Endometrial microvascular endothelial cells (primary cell): Measurements from ENCODE around the gene MBD2. TPM values are rescaled to one million over a fixed set of nuclear protein-coding genes. Genes with fewer than 3 reads are reported as not detected.
"Not testable (repeated sequence)": the region's sequence is repeated elsewhere in the genome, so short reads cannot be mapped to it uniquely, and the experiment has no call there.

Source experiments
- in situ Hi-C: cut with HindIII; loops from 2 replicates; pipeline ENCODE4 v1.10.0; 2017; ENCODE audit warnings: low sequenced_read_pairs, low pct_unique_long_range_greater_than_20kb; ENCODE audit errors: inconsistent ontology term
- total RNA-seq: library from RNA; depleted of rRNA; stranded (reverse); fragments of >200 nt; gene quantifications from one replicate; pipeline ENCODE4 v1.2.3, GENCODE V29; 2015; ENCODE audit errors: inconsistent ontology term

Gene MBD2
- total RNA-seq, 1 donor from 2014 or later, result 23.5 TPM

DNA sequence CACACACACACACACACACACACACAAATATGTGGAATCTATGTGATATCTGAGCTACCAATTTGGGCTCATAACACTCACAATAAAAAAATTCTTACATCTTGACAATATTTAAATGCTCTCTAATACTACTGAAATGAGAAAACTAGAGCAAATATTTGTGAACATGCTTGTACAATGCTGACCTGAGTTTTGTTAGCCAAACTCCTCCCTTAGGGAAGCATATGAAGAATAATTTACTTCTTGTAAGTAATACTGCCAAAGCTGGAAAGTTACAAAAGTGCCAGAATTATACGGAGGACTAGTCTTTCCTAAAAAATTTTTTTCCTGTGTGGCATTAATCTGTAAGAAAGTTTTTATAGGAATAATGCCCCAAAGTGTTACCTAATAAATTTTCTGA, 18.5 kb downstream of the MBD2 start:
- in situ Hi-C loops, result no loop called here

- in situ Hi-C loops, result not testable (repeated sequence)
Observed at GRCh38 chr18:54205448-54205847, 19.0 kb downstream of the MBD2 start.

DNA sequence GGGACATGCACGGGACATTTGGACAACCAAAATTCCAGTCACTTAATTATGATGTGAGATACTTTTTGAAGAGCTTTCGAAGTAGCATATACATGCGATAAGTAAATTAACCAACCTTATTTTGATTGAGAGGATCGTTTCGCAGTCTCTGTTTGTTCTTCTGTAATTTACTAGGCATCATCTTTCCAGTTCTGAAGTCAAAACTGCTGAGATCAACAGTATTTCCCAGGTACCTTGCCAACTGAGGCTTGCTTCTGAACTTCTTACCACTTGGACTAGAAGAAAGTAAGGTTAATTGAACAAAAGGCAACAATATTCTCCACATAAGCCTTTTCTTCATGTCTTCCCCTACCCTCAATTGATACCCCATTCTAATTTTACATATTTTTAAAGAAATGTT, 19.6 kb downstream of the MBD2 start:
- in situ Hi-C loops, result no loop called here

GRCh38 chr18:54203914-54204313, 20.6 kb downstream of the MBD2 start:
- in situ Hi-C loops, result no loop called here

- in situ Hi-C loops, result no loop called here
Observed at GRCh38 chr18:54202851-54203250, 21.6 kb downstream of the MBD2 start.

- in situ Hi-C loops, result no loop called here
Observed at GRCh38 chr18:54197747-54198411, 26.6 kb downstream of the MBD2 start.

DNA sequence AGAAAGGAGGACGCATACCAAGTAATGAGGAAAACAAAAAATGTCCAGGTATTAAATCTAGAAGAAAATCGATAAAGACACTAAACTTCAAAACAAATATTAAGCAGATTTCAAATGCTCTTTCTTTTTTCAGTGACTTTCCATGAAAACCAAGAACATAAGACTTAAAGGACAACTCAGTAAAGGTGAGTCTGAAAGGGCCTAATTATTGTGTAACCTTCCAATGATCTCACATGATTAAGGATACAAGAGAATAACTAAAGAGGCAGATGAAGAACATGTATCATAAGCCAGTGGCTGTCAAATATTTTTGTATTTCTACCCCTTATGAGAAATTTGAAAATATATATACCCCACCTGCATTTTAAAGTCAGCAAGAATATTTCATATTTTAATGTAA, 30.7 kb downstream of the MBD2 start:
- in situ Hi-C loops, result no loop called here

DNA sequence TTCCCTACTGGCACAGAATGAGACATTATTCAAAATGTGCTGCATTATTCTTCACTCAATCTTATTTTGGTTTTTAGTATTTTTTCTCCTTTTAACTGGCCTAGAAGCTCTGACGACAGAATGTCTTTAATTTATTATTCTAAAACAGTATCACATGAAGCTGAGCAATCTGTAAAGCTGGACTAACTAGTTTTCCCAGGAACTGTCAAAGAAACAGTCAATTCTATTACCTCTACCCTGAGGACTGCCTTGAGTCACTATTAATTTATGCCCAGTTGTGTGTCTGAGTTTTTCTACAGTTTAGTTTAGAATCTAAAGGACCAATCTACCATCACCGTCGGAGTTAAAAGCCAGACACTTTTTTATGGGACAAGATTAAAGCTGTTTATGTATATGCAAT, 31.6 kb downstream of the MBD2 start:
- in situ Hi-C loops, result no loop called here

- in situ Hi-C loops, result no loop called here
Observed at GRCh38 chr18:54192415-54192814, 32.1 kb downstream of the MBD2 start.

DNA sequence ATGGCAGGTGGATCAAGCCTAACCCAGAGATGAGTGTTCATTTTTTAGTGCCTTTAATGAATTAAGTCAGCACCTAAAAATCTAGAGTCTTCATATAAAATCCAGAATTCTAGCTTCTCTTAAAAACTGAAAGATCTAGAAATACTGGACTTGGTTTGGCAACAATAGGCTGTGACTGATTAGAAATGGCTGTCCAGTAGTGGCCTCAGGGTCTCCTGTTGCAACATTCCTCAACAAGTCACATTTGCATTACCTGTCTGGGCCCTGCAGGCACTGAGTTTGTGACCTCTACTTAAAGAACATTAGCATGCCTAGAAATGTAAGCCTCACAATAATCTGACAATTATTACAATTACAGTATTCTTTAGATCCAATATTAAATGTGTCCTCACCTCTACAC, 33.1 kb downstream of the MBD2 start:
- in situ Hi-C loops, result no loop called here

GRCh38 chr18:54187372-54187771, 37.1 kb downstream of the MBD2 start:
- in situ Hi-C loops, result no loop called here

- in situ Hi-C loops, result no loop called here
Observed at GRCh38 chr18:54184836-54185235, 39.6 kb downstream of the MBD2 start.

DNA sequence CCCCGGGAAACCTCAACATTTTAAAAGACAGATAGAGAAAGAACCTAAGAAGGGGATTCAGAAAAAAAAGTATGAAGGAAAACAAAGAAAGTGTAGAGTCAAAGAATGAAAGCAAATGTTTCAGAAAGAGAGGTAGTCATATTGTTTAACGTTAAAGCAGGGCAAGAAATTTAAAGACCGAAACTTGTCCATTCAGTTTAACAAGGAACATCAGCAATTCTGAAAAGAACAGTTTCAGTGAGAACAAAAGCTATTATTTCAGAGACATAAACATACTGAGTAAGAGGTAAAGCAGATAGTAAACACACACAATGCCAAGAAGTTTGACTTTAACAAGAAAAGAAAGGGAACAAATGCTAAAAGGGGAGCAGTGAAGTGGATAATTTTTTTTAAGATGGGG, 41.1 kb downstream of the MBD2 start:
- in situ Hi-C loops, result no loop called here

GRCh38 chr18:54181856-54182602, 42.4 kb downstream of the MBD2 start:
- in situ Hi-C loops, result no loop called here

- in situ Hi-C loops, result no loop called here
Observed at GRCh38 chr18:54173980-54174630, 50.4 kb downstream of the MBD2 start.

- in situ Hi-C loops, result no loop called here
Observed at GRCh38 chr18:54173250-54173649, 51.2 kb downstream of the MBD2 start.

DNA sequence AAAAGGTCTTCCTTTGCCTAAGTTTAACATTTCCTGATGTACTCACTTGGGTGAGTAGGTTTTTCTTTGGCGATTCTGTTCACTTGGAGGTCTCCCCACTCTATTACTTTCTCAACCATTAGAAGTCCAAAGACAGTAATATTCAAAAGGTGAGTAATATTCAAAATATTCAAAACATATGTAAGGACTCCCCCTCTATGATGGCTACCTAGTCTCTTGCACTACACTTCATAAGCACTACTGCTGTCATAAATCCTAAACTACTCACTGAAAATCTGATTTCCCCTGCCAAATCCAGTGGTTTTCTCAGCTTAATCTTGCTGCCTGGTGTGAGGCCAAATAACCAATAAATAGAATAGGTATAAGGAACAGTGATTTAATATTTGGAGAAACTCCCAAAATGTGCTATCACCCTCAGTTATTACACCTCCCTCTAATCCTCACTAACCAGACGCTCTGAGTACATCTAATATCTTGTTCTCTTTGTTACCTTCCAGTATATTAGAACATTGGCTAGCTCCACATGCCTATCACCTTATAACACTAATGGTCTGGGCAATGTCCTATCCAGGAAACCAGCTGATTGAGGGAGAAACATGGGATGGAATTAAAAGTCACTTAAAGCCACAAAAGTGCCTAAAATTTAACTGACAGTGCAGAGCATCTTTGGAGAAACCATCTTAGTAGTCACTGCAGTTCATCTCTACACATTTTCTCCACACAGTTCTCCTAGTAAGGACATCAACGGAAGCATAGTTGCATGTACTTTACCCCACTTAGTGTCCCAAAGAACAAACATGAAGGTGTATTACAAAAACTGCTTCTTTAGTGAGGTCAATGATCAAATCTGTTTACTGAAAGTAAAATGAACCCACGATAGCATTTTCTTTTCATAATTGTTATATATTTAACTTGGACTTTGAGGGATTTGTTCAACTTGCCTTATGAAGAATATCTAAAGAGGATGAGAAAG, 54.8 kb downstream of the MBD2 start:
- in situ Hi-C loops, result no loop called here

GRCh38 chr18:54165450-54165849, 59.0 kb downstream of the MBD2 start:
- in situ Hi-C loops, result no loop called here

DNA sequence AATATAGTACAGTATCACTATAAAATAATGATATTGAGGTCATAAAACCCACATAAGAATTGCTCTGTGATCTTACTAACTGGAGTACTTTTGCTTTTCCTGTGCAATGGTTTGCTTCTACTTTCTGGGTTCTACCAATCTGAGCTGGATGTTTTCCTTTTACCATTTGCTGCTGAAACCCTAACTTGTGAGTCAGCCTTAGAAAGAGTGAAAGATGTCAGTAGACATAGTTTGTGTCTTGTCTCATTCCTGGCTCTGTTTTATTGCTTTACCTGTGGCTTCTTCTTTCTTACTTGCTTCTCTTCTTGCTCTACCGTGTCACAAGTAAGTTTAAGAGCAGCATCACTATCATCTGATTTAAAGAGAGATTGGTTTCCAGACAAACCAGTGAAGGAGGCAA, 61.0 kb downstream of the MBD2 start:
- in situ Hi-C loops, result no loop called here
